GM21423 (cell line): Measurements from ENCODE around the gene KIF11.
"Not testable (repeated sequence)": the region's sequence is repeated elsewhere in the genome, so short reads cannot be mapped to it uniquely, and the experiment has no call there.

Source experiments
- ATAC-seq: cut with Tn5 transposase; IDR thresholded peaks from one replicate; pipeline ENCODE4 v1.9.1; 2021; ENCODE audit warnings: mild to moderate bottlenecking, moderate library complexity; ENCODE audit not compliant: unreplicated experiment

KIF11 gene

DNA sequence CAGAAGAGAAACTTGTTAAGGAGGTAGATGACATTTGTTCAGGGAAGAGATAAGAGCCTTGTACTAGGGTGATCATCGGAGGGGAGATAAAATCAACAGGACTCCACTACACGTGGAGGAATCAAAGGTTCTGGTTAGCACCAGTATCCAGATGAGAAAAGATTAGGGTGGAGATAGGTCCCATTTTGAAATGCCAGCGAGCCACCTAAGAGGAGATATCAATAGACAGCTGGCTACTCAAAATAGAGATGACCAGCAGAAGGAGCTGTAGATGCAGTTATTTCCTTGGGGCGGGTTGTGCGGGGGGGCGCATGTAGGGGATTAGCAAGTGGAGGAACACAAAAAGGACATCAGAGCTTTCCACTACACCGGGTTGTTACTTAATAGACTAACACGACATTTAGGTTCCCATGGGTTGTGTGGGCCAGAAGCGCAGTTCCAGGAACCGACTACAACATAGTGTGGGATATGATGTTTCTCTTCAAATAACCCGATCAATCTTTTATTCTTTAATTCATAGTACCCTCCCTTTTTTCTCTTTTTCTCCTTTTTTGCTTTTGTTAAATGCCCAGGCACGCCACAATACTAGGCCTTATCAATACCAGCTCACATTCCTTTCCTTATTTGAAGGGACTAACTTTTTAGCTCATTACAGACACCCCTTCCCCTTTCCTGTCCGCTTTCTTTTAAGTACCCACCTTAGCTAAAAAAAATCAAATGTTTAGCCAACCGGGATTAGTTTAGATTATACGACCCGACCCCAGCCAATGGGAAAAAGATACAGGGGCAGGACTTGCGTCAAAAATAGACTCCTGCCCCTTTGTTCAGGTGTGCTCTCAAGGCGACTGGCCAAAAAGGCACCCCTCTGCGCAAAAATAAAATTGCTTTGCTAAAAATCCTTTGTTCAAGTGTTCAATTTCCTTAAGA, 2.0 kb upstream of the KIF11 start:
- ATAC-seq: peak; percentile 3

DNA sequence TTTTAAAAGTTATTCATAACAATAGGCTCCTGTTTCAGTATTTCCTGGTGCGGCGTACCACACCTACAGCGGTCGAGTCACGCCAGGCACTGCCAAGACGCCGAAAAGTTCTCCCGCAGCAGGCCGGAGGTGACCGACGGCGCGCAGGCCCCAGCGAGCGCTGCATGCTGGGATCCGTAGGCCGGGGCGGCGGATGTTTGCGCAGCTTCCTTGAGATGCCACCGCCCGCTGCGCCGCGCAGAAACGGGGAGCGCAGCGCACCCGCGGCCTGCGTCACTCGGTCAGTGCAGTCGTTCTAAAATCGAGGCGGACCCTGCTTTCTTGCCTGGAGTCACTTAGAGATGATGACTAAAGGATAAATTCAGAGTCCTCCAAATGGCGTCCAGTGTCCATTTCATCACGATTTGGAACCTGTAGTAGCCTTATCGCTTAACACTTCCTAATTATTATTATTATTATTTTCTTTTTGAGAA, 1.3 kb upstream of the KIF11 start:
- ATAC-seq: peak; percentile 73

DNA sequence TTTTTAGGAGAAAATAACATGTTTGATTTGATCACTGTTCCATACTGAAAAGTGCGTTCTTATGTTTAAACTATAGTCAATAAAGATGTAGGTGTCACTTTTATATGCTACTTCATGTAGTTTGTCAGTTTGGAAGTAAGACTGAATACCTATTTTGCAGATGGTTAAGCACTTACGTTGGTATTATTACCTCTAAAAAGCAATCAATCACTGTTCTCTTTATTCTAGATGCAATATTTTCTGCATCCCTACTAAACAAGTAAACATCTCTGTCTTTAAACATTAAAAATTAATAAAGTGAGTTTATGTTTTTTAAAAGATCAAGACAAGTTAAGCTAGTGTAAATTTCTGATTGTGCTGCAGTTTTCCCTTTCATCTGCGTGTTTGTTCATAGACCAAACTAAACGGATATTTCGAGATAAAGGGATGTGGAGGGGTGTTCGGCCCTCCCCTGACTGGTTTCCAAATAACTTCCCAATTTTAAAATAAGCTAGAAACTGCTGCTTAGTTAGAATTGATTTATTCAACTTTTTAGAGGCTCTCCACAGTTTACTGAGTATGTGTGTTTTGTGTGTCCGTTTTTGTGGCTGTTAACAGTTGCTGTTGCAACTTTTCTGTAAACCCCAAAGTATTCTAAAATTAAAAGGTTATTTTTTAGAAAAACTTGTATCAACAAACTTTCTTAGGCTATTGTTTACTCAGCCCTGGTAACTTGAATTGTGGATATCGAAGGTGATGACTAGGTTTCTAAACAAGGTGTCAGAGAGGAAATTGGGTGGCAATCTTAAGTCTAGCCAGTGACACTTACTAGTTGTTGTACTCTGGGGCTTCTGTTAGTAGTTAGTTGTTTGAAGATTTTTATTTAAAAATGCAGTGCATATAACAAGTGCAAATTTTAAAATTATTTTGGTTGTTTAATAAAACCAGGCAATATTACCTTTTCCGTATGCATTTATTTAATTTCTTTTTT, 974 bp downstream of the KIF11 start:
- no peak for ATAC-seq

DNA sequence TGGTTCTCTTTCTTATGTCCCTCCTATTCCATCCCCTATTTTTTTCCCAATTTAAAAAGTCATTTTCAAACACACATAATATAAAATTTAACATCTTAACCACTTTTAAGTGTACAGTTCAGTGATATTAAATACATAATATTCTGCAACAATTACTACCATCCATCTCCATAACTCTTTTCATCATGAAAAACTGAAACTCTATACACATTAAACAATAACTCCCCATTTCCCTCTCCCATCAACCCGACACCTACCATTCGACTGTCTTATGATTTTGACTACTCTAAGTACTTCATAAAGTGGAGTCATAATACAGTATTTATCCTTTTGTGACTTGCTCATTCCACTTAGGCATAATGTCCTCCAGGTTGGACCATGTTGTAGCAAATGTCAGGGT, 2.6 kb downstream of the KIF11 start:
- no peak for ATAC-seq

DNA sequence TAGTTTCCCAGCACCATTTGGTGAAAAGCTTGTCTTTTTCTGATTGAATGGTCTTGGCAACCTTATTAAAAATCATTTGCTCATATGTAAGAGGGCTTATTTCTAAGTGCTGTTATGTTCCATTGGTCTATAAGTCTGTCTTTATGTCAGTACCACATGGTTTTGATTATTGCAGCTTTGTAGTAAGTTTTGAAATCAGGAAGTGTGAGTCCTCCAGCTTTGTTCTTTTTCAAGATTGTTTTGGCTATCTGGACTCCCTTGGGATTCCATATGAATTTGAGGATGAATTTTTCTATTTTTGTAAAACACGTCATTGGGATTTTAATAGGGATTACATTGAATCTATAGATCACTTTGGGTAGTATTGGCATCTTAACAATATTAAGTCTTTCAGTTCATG, 5.4 kb downstream of the KIF11 start:
- ATAC-seq: no peak

DNA sequence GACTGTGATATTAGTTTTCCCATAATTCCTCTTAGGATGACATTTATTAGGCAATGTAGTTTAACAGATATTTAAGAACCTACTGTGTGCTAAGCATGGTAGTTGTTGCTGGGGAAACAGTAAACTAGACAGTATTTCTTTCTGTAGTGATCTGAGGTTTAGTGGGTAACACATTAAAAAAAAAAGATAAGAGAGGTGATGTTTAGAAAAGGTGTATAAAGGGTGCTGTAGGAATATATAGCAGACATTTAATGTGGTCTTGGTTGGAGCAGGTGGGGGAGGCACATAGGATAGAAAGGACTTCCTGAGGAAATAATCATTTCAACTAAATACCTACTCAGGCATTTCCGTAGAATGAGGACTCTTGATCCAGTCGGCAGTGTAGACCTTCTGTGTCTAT, 11.9 kb downstream of the KIF11 start:
- no peak for ATAC-seq

DNA sequence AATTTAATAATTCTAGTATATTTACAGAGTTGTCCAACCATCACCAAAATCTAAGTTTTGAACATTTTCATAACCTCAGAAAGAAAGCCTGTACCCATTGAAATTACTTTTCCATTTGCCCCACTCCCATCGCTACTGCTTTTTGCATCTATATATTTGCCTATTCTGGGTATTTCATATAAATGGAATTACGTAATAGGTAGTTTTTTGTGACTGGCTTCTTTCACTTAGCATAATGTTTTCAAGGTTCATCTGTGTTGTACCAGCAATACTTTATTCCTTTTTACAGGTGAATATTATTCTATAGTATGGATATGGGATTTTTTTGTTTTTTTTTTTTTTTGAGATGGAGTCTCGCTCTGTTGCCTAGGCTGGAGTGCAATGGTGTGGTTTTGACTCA, 22.6 kb downstream of the KIF11 start:
- ATAC-seq: no peak

DNA sequence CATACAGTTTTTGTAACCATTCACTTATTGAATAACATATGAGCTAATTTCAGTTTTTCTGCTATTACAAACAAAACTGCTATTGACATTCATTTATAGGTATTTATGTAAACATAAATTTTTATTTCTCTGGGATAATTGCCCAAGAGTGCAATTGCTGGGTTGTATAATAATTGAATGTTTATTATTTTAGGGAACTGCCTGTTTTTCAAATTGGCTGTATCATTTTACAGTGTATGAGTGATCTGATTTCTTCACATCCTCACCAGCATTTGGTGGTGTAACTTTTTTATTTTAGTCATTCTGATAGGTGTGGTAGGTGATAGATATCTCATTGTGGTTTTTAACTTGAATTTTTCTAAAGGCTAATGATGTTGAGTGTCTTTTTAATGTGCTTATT, 26.4 kb downstream of the KIF11 start:
- no peak for ATAC-seq

DNA sequence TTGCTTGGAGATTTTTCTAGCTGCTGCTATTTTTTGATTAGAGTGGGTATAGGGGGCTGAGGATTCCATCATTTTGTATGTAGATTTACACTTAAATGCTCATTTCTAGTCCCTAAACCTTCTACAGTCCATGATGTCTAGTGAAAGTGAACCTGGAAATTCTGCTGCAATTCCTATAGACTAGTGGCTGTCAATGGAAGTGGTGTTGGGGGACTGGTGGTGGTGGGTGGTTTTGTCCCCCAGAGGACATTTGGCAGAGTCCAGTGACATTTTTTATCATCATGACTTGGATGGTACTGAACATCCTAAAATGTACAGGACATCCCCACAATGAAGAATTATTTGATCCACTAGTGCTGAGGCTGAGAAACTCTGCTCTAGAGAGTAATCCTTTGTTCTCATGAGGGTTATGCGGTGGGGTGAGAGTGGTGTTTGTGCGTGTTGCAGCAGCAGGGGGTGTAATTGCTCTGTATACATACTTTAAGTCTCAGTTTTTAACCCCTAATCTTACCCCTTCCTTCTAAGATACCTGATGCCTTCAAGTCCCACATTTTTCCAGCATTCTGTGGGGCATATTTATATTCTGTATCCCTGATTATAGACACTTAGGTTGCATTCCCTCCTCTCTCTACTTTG, 35.0 kb downstream of the KIF11 start:
- ATAC-seq: no peak

DNA sequence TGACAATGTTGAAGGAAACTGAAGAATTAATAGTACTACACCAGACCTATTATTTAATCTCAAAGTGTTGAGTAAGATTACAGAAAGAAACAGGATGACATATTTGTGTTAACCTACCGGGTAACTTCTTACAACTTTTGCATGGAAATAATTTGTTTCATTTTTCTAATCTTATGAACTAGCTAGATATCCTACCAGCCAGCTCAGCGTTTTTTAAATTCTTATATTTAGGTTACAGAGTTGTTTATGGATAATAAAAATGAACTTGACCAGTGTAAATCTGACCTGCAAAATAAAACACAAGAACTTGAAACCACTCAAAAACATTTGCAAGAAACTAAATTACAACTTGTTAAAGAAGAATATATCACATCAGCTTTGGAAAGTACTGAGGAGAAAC, 37.0 kb downstream of the KIF11 start:
- ATAC-seq: no peak

DNA sequence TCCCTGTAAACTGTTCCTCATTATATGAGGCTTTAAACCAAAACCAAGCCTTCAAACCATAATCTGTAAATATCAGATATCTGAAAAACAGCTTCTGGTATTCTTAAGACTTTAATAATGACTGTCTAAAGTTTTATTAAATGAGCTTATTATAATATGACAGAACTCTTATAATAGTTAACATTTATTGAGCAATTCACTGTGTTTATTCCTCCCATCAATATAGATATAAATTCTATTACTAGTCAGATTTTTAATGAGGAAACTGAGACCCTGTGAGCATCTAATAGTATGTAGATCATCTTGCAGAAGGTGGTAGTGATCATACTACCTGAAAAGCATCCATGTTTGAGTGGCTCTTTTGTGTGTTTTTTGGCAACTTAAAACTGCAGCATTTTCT, 45.1 kb downstream of the KIF11 start:
- no peak for ATAC-seq

DNA sequence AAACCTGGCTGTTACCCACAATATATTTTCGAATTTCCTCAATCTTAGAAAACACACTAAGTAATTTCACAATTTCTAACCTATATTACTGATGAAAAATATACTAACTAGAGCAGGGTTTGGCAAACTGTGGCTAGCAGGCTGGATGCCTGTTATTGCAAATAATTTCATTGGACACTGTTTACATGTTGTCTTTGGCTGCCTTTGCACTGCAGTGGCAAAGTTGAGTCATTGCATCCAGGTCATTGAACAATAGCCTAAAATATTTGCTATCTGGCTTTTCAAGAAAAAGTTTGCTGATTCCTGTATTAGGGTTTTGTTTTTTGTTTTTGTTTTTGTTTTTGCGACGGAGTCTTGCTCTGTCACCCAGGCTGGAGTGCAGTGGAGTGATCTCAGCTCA, 47.2 kb downstream of the KIF11 start:
- no peak for ATAC-seq

DNA sequence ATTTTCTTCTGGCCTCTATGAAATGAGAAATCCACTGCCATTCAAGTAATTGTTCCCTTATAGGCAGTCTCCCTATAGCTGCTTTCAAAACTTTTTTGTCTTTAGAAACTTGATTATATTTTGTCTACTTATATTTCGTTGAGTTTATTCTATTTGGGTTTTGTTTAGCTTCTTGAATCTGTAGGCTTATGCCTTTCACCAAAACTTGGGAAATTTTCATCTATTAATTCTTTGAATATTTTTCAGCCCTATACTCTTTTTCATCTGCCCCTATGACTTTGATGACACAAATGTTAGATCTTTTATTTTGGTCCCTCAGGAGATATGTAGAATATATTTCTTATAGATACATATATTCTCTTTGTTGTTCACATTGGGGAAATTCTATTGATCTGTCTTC, 48.6 kb downstream of the KIF11 start:
- ATAC-seq: no peak

DNA sequence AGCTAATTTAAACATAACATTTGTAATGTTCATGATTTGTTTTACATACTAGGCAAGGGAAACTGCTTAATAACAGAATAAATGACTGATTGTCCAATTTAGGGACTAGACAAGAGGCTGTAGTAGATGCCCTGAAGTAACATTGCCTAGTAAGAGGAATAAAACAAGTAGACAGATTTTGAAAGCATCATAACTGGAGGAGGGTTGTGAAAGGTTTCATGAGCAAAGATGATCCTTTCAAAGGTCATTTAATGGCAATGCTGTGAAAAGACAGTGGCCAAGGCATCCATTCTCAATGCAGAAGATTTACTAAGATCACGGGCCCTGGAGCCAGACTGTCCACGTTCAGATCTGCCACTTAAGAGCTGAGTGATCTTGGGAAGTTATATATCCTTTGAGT, 52.0 kb downstream of the KIF11 start:
- ATAC-seq: no peak

DNA sequence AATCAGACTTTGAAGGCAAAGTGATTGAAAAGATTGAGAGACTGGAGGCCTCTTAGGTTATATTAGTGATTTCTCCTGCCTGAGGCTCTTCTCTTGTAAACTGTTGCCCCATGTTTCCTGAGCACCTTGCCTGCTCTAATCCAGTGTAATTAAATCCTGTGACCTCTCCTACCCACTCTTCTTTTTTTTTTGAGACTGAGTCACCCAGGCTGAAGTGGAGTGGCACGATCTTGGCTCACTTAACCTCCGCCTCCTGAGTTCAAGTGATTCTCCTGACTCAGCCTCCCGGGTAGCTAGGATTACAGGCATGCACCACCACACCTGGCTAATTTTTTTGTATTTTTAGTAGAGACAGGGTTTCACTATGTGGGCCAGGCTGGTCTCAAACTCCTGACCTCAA, 57.9 kb downstream of the KIF11 start:
- not testable (repeated sequence) for ATAC-seq

DNA sequence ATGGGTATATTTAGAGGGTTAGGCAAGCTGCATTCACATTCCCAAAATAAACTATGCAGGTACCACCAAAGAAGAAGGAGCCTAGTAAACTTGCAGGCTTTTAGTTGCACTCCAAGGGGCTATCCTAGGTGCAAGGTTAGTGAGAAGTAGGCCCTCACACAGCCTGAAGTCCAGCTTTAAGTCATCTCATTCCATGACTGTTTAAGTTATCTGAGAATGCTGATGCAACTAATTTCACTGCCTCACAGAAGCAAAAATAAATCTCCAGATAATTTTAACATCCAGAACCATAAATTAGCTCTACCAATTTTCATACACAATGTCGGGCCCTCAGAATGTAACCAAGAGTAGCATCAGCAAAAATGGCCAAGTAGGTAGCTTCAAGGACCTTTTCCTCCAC, 62.5 kb downstream of the KIF11 start:
- ATAC-seq: no peak

DNA sequence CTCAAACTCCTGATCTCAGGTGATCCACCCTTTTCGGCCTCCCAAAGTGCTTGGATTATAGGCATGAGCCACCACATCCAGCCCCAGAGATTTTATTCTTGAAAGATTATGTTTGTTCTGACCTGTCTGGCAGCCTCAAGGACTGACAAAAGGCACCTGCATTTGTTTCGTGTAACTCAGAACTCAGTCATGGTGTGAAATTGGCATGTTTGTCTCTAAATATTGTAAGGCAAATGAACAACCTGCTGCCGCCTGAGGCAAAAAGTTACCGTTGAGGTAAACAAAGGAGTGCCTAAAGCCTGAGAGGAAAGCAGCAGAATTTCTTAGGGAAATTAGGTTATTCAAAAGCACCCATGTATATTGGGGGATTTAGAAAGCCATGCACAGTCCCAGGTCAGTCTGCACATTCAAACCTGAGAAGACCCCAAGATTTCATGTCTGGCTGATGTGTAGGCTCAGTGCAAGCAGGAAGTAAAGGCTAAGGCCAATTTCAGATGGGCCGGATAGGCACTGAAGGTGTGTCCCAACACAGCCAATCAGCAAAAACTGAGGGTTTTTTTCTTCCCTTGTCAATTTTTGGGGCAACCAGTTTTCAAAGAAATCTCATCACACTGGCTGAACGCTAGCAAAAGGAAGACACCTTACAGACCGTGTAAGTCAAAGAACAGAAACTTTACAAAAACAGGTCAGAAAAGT, 63.5 kb downstream of the KIF11 start:
- ATAC-seq: no peak

DNA sequence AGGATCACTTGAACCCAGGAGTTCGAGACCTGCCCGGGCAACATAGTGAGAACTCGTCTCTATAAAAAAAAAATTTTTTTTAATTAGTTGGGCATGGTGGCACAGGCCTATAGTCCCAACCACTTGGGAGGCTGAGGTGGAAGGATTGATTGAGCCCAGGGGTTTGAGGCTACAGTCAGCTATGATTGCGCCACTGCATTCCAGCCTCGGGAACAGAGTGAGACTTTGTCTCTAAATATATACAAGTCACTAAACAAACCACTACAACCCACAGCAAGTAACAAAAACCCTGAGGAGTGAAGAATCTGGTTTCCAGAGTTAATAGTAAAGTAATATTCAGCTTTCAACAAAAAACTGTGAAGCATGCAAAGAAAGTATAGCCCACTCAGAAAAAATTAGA, 64.1 kb downstream of the KIF11 start:
- no peak for ATAC-seq

DNA sequence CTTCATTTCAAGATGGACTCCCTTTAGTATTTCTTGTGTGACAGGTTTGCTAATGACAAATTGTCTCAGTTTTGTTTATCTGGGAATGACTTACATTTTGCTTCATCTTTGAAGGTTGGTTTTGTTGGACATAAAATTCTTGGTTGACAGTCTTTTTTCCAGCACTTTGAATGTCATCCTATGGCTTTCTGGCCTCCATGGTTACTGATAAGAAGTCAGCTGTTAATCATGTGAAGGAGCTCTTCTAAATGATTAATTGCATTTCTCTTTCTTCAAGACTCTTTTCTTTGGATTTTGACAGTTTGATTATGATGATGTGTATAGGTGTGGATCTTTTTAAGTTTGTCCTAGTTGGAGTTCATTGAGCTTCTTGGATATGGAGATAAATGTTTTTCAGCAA, 69.9 kb downstream of the KIF11 start:
- ATAC-seq: no peak

DNA sequence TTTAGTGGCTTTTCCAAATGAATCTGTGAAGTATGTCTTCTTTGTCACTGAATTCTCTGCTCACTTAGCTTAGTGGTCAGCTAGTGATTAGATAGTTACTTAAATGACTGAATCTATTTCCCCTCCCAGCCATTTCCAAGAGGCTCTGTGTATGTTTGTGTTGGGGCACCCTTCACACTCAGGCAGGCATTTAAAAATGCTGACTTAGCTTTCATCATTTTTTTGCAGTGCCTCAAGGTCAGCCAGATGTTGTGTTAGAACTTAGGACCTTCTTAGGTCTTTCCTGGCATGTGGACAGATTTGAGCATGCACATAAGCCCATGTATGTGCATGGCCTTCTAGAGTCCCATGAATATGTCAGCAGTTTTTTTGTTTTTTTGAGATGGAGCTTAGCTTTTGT, 71.4 kb downstream of the KIF11 start:
- no peak for ATAC-seq

DNA sequence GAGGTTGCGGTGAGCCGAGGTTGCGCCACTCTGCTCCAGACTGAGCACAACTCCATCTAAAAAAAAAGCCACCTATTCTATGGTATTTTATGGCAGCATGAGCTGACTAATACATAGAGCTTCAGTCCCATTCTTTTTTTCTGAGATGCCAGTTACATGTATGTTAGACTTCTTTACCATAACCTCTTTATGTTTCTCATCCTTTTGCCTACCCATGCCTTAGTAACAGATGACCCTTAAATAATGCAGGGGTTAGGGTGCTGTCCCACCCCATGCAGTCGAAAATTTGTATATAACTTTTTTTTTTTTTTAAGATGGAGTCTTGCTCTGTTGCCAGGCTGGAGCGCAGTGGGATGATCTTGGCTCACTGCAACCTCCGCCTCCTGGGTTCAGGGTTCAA, 74.1 kb downstream of the KIF11 start:
- no peak for ATAC-seq
